Fibroblast of lung (primary cell): Measurements from ENCODE around the gene ZNF532.

ENCODE experiments used
- CTCF ChIP-seq, 2 donors: IDR thresholded peaks in 1 of 2; conservative IDR thresholded peaks in 1 of 2; 1 replicate in 1 of 2; 2 replicates in 1 of 2; pipeline ENCODE4 v1.5.1; 2011 to 2012; ENCODE audit warnings: low read length in 2 of 2, control low read depth in 1 of 2, inconsistent platforms in 1 of 2, low read depth in 1 of 2, mild to moderate bottlenecking in 1 of 2
- EZH2 ChIP-seq: IDR thresholded peaks from 2 replicates; pipeline ENCODE4 v1.5.1; 2012; ENCODE audit warnings: low read length, control low read depth, mild to moderate bottlenecking; ENCODE audit errors: missing control alignments

GRCh38 chr18:58934356-58934755 is 69.7 kb downstream of the ZNF532 start:
- TF ChIP-seq CTCF (conservative IDR thresholded peaks at IDR 0.05 in 1 of 2, IDR thresholded peaks at IDR 0.05 in 1 of 2; ENCODE audit: low read depth in 1 of 2, low read length in 2 of 2) (no peak), EZH2 (no peak)
